HEK293T (cell line): ENCODE measurements around the gene SIAE.

Experiments
- BHLHE40 ChIP-seq: fragments of 450-650 bp; IDR thresholded peaks from 2 replicates; pipeline ENCODE4 v1.6.1; 2016; ENCODE audit warnings: mild to moderate bottlenecking, moderate library complexity, borderline replicate concordance
- CTBP1 ChIP-seq: fragments of 450-650 bp; IDR thresholded peaks from 2 replicates; pipeline ENCODE4 v1.6.1; 2016; ENCODE audit warnings: borderline replicate concordance
- ELF4 ChIP-seq: fragments of 450-650 bp; IDR thresholded peaks from 2 replicates; pipeline ENCODE4 v1.6.1; 2017; ENCODE audit warnings: antibody characterized with exemption
- FOXA1 ChIP-seq: fragments of 450-650 bp; IDR thresholded peaks from 2 replicates; pipeline ENCODE4 v1.6.1; 2016; ENCODE audit warnings: mild to moderate bottlenecking
- FOXK2 ChIP-seq: fragments of 450-650 bp; IDR thresholded peaks from 2 replicates; pipeline ENCODE4 v1.6.1; 2016; ENCODE audit warnings: mild to moderate bottlenecking
- FOXM1 ChIP-seq: fragments of 450-650 bp; IDR thresholded peaks from 2 replicates; pipeline ENCODE4 v1.6.1; 2017; ENCODE audit warnings: mild to moderate bottlenecking, borderline replicate concordance
- HDGF ChIP-seq: fragments of 450-650 bp; IDR thresholded peaks from 2 replicates; pipeline ENCODE4 v1.6.1; 2017; ENCODE audit warnings: antibody characterized with exemption, borderline replicate concordance
- L3MBTL2 ChIP-seq: fragments of 450-650 bp; conservative IDR thresholded peaks from 2 replicates; pipeline ENCODE4 v1.6.1; 2016; ENCODE audit warnings: mild to moderate bottlenecking
- NFRKB ChIP-seq: fragments of 450-650 bp; IDR thresholded peaks from 2 replicates; pipeline ENCODE4 v1.6.1; 2016; ENCODE audit warnings: mild to moderate bottlenecking, moderate library complexity
- SP1 ChIP-seq: fragments of 450-650 bp; IDR thresholded peaks from 2 replicates; pipeline ENCODE4 v1.6.1; 2017
- SUZ12 ChIP-seq: fragments of 450-650 bp; IDR thresholded peaks from 2 replicates; pipeline ENCODE4 v1.6.1; 2016; ENCODE audit warnings: mild to moderate bottlenecking
- TARDBP ChIP-seq: fragments of 450-650 bp; IDR thresholded peaks from 2 replicates; pipeline ENCODE4 v1.6.1; 2016
- ZNF384 ChIP-seq: fragments of 450-650 bp; IDR thresholded peaks from 2 replicates; pipeline ENCODE4 v1.6.1; 2016
- TF ChIP-seq, protein P1 (sequence below): fragments of 450-650 bp; IDR thresholded peaks from 2 replicates; pipeline ENCODE4 v1.6.1; 2016

DNA sequence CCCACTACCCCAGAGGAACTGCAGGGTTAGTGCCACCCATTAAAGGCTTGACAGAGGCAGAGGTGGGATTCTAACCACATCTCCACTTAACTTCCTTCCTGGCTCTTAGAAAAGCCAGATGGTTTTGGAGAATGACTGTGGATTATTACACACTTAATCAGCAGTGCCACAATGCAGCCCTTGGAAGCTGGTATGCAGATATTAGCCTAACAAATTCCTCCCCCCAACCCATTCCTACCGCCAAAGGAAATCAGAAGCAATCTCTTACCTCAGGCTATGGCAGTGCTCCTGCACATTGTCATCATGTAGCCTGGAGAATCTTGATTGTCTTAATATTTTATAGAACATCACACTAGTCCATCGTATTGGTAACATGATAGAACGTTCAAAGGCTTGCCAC lies 43.1 kb upstream of the SIAE start:
- TF ChIP-seq ZNF384, result no peak
- TF ChIP-seq TARDBP, result no peak
- TF ChIP-seq FOXA1, result no peak
- TF ChIP-seq L3MBTL2, result no peak
- no peak for TF ChIP-seq FOXM1
- TF ChIP-seq SP1, result no peak
- TF ChIP-seq, protein P1, sequence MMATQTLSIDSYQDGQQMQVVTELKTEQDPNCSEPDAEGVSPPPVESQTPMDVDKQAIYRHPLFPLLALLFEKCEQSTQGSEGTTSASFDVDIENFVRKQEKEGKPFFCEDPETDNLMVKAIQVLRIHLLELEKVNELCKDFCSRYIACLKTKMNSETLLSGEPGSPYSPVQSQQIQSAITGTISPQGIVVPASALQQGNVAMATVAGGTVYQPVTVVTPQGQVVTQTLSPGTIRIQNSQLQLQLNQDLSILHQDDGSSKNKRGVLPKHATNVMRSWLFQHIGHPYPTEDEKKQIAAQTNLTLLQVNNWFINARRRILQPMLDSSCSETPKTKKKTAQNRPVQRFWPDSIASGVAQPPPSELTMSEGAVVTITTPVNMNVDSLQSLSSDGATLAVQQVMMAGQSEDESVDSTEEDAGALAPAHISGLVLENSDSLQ, result no peak
- no peak for TF ChIP-seq ELF4
- no peak for TF ChIP-seq SUZ12
- no peak for TF ChIP-seq BHLHE40
- TF ChIP-seq CTBP1, result no peak
- TF ChIP-seq NFRKB, result no peak
- no peak for TF ChIP-seq FOXK2
- TF ChIP-seq HDGF, result no peak
